Measurements from ENCODE around the gene PPP2R3B.

DNA sequence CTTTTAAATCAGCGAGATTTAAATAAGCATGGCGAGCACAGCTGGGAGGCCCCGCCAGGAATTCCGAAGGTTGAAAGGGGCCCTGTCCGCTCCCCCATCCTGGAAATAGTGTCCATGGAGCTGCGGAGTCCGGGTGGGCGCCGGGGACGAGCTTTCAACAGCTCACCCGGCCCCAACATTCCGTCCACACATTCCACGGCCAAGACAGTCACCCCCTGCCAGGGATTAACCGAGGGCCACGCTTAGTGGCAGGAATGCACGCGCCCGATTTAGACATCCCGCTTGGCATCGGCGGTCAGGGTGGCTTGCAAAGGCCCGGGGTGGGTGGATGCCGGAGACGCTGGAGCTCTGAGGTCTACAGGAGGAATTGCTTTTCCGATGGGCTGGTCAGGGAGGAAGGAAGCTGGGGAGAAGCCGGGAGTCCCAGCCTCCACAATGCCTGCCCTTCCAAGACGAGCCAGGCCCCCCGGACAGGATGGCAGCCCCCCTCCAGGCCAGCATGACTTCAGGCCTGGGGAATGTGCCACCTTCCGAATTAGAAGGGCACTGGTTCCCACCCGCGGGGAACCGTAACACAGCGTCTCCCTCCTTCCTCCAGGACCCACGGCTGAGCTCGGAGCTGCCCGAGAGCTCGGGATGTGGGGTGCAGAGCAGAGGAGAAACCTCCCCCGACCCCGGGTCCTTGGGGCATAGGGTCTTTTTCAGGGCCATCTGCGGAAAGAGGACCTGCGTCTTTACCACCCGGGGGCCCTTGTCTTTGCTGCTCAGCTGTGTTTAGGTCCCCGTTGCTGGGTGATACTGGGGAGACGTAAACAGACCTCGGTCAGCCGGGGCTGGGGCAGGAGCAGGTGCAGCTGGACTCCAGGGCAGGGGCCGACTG is 26.9 kb upstream of the PPP2R3B start:
- no peak for TF ChIP-seq TAF1 (IDR thresholded peaks at IDR 0.05; ENCODE audit: low read depth)
- TF ChIP-seq, protein P1, sequence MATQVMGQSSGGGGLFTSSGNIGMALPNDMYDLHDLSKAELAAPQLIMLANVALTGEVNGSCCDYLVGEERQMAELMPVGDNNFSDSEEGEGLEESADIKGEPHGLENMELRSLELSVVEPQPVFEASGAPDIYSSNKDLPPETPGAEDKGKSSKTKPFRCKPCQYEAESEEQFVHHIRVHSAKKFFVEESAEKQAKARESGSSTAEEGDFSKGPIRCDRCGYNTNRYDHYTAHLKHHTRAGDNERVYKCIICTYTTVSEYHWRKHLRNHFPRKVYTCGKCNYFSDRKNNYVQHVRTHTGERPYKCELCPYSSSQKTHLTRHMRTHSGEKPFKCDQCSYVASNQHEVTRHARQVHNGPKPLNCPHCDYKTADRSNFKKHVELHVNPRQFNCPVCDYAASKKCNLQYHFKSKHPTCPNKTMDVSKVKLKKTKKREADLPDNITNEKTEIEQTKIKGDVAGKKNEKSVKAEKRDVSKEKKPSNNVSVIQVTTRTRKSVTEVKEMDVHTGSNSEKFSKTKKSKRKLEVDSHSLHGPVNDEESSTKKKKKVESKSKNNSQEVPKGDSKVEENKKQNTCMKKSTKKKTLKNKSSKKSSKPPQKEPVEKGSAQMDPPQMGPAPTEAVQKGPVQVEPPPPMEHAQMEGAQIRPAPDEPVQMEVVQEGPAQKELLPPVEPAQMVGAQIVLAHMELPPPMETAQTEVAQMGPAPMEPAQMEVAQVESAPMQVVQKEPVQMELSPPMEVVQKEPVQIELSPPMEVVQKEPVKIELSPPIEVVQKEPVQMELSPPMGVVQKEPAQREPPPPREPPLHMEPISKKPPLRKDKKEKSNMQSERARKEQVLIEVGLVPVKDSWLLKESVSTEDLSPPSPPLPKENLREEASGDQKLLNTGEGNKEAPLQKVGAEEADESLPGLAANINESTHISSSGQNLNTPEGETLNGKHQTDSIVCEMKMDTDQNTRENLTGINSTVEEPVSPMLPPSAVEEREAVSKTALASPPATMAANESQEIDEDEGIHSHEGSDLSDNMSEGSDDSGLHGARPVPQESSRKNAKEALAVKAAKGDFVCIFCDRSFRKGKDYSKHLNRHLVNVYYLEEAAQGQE (IDR thresholded peaks at IDR 0.05; ENCODE audit: low read depth), result no peak
- no peak for TF ChIP-seq FOXM1 (IDR thresholded peaks at IDR 0.05; ENCODE audit: borderline replicate concordance, low read depth)
- no peak for TF ChIP-seq CEBPB (IDR thresholded peaks at IDR 0.05)
- no peak for TF ChIP-seq CREB1 (IDR thresholded peaks at IDR 0.05; ENCODE audit: low read depth)
- TF ChIP-seq, protein P2, sequence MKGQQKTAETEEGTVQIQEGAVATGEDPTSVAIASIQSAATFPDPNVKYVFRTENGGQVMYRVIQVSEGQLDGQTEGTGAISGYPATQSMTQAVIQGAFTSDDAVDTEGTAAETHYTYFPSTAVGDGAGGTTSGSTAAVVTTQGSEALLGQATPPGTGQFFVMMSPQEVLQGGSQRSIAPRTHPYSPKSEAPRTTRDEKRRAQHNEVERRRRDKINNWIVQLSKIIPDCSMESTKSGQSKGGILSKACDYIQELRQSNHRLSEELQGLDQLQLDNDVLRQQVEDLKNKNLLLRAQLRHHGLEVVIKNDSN (IDR thresholded peaks at IDR 0.05), result no peak
- TF ChIP-seq, protein P3, sequence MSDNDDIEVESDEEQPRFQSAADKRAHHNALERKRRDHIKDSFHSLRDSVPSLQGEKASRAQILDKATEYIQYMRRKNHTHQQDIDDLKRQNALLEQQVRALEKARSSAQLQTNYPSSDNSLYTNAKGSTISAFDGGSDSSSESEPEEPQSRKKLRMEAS (IDR thresholded peaks at IDR 0.05), result no peak
